Suprapubic skin (tissue), 4 donors: Measurements from ENCODE around the gene BDKRB2. TPM values are rescaled to one million over a fixed set of nuclear protein-coding genes. Genes with fewer than 3 reads are reported as not detected.

Experiments
- DNase-seq, 2 donors: peaks; one replicate each; pipeline ENCODE4 v3.0.0-alpha.2; 2019; ENCODE audit warnings: low spot score in 2 of 2
- H3K27ac ChIP-seq: fragments of 200-600 bp; sonication (generic); one replicate; pipeline ENCODE4 v1.5.1; 2019
- H3K27me3 ChIP-seq: fragments of 200-600 bp; sonication (generic); one replicate; pipeline ENCODE4 v1.5.1; 2019
- H3K36me3 ChIP-seq: fragments of 200-600 bp; sonication (generic); one replicate; pipeline ENCODE4 v1.5.1; 2019
- H3K4me1 ChIP-seq: fragments of 200-600 bp; sonication (generic); one replicate; pipeline ENCODE4 v1.5.1; 2019
- H3K4me3 ChIP-seq: fragments of 200-600 bp; sonication (generic); one replicate; pipeline ENCODE4 v1.5.1; 2019; ENCODE audit warnings: mild to moderate bottlenecking
- H3K9me3 ChIP-seq: fragments of 200-600 bp; sonication (generic); one replicate; pipeline ENCODE4 v1.5.1; 2019
- EP300 ChIP-seq: sonication (generic); formaldehyde crosslinking; IDR thresholded peaks from one replicate; pipeline ENCODE4 v1.6.1; 2017; ENCODE audit warnings: antibody characterized with exemption
- POLR2A ChIP-seq, 2 donors: fragments of 450-650 bp; IDR thresholded peaks; one replicate each; pipeline ENCODE4 v1.6.1; 2017; ENCODE audit warnings: antibody characterized with exemption in 2 of 2, mild to moderate bottlenecking in 2 of 2, moderate library complexity in 2 of 2
- POLR2AphosphoS5 ChIP-seq, 3 donors: sonication (generic); formaldehyde crosslinking; IDR thresholded peaks; one replicate each; pipeline ENCODE4 v1.6.1; 2017; ENCODE audit warnings: antibody characterized with exemption in 3 of 3
- WGBS: methylation state at CpG from one replicate; pipeline ENCODE4 v1.1.5; 2018; 5-methylcytosine and 5-hydroxymethylcytosine counted together
- total RNA-seq, 4 donors: library from RNA; depleted of rRNA; stranded (reverse); fragments of >200 nt; gene quantifications; one replicate each; pipeline ENCODE4 v1.1.0, GENCODE V29; 2016
- TF ChIP-seq, protein P1 (sequence below), 2 donors: fragments of 200-600 bp in 1 of 2; fragments of 450-650 bp in 1 of 2; sonication (generic) in 1 of 2; IDR thresholded peaks; one replicate each; pipeline ENCODE4 v1.5.1; 2016 to 2019; ENCODE audit warnings: antibody characterized with exemption in 2 of 2, mild to moderate bottlenecking in 1 of 2, moderate library complexity in 1 of 2

The BDKRB2 gene
- total RNA-seq, 4 donors from 2014 or later = 9.7 to 17.9 (median 14.3) TPM

DNA sequence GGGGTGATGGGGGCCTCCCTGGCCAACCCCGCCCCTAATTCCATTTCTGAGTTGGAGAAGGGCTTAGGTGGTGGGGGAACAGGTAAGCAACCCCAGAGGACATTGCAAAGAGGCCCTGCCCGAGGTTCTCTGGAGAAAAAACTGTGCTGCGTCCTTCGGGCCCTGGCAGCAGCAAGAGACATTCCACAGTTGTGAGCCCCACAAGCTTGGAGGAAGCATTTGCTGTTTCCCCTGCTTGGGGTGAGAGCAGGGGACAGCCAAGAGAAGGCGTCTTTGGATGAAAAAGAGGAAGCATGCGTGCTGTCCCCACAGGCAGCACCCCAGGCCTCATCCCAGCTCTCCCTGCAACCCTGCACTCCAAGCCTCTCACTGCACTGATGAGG is 1.3 kb downstream of the BDKRB2 start:
- Histone ChIP-seq H3K4me3 (peak overlapping the region; percentile 54), H3K27ac (peak overlapping the region; percentile 77), H3K36me3 (no peaks in the 10 kb centered on the region), H3K4me1 (peaks cover 35% of the 10 kb centered on the region), H3K27me3 (no peaks in the 10 kb centered on the region), H3K9me3 (no peaks in the 10 kb centered on the region)
- 11% methylated on average over 3 of the region's 6 CpGs for WGBS
- TF ChIP-seq EP300 (no peak), POLR2A (IDR thresholded peaks at IDR 0.05) (no peak), POLR2AphosphoS5 (IDR thresholded peaks at IDR 0.05) (no peak)
- TF ChIP-seq, protein P1, sequence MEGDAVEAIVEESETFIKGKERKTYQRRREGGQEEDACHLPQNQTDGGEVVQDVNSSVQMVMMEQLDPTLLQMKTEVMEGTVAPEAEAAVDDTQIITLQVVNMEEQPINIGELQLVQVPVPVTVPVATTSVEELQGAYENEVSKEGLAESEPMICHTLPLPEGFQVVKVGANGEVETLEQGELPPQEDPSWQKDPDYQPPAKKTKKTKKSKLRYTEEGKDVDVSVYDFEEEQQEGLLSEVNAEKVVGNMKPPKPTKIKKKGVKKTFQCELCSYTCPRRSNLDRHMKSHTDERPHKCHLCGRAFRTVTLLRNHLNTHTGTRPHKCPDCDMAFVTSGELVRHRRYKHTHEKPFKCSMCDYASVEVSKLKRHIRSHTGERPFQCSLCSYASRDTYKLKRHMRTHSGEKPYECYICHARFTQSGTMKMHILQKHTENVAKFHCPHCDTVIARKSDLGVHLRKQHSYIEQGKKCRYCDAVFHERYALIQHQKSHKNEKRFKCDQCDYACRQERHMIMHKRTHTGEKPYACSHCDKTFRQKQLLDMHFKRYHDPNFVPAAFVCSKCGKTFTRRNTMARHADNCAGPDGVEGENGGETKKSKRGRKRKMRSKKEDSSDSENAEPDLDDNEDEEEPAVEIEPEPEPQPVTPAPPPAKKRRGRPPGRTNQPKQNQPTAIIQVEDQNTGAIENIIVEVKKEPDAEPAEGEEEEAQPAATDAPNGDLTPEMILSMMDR (IDR thresholded peaks at IDR 0.05) = no peak
- DNase-seq = no peak

DNA sequence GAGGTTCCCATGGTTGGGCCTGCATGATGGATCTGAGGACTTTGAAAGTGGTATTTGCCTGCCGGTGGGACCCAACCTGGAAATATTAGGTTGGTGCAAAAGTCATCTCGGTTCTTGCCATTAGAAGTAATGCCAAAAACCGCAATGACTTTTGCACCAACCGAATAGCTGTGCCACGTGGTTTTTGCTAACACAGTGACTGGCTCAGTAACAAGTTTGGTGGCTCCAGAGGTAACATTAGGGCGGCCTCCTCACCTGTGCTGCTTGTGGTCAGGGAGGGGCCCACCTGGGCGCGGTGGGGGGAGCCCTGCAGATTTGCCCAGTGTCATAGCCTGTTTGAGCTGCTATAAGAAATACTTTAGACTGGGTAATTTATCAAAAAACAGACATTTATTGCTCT is 1.8 kb downstream of the BDKRB2 start:
- Histone ChIP-seq H3K27me3 (no peaks in the 10 kb centered on the region), H3K4me1 (peaks cover 35% of the 10 kb centered on the region), H3K4me3 (peak overlapping the region; percentile 54), H3K36me3 (no peaks in the 10 kb centered on the region), H3K9me3 (no peaks in the 10 kb centered on the region), H3K27ac (no peak overlapping the region)
- 39% methylated on average over 8 of the region's 8 CpGs for WGBS
- TF ChIP-seq EP300 (no peak), POLR2A (IDR thresholded peaks at IDR 0.05) (no peak), POLR2AphosphoS5 (IDR thresholded peaks at IDR 0.05) (no peak)
- TF ChIP-seq, protein P1 (IDR thresholded peaks at IDR 0.05) = no peak
- DNase-seq = no peak

DNA sequence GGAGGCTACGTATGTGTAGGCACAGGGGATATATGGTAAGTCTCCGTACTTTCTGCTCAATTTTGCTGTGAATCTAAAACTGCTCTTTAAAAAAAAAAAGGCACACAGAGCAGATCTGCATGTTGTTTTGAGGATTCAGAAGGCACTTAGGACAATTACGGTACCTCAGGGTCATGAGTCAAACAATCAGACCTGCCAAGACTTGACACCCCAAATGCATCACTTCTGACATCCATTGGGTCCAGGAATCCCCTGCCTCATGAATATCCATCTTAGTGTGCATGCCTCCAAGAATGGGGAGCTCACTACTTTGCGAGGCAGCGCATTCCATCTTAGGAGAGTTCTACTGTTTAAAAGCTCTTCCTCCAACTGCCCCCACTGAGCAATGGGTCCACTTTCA is 3.0 kb downstream of the BDKRB2 start:
- Histone ChIP-seq H3K27ac (no peak overlapping the region), H3K4me3 (no peak overlapping the region), H3K9me3 (no peaks in the 10 kb centered on the region), H3K4me1 (peaks cover 35% of the 10 kb centered on the region), H3K27me3 (no peaks in the 10 kb centered on the region), H3K36me3 (no peaks in the 10 kb centered on the region)
- TF ChIP-seq, protein P1 (IDR thresholded peaks at IDR 0.05) = no peak
- TF ChIP-seq POLR2A (IDR thresholded peaks at IDR 0.05) = no peak
- TF ChIP-seq POLR2AphosphoS5 (IDR thresholded peaks at IDR 0.05) = no peak
- no peak for TF ChIP-seq EP300
- WGBS = 80% methylated on average over 5 of the region's 5 CpGs
- no peak for DNase-seq

DNA sequence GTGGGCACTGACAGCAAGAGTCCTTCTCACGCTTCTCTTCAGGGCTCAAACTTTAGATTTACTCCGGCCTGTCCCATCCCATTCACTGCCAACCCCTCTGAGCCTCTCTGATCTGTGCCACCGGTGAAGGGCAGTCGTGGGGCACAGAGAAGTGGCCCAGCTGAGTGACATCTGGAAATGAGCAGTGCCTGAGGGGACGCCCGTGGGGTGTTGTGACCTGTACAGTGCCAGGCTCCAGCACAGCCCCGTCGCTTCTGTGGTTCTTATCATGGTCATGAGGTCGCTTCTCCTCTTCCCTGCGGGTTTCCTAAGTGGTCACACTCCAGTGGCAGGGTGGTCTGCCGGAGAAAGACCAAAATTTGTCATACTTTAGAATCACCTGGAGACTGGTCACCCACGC is 4.1 kb downstream of the BDKRB2 start:
- Histone ChIP-seq H3K9me3 (no peaks in the 10 kb centered on the region), H3K27ac (no peak overlapping the region), H3K4me3 (no peak overlapping the region), H3K4me1 (peaks cover 35% of the 10 kb centered on the region), H3K27me3 (no peaks in the 10 kb centered on the region), H3K36me3 (no peaks in the 10 kb centered on the region)
- DNase-seq = no peak
- TF ChIP-seq EP300 (no peak), POLR2A (IDR thresholded peaks at IDR 0.05) (no peak), POLR2AphosphoS5 (IDR thresholded peaks at IDR 0.05) (no peak)
- TF ChIP-seq, protein P1 (IDR thresholded peaks at IDR 0.05) = no peak
- WGBS = 94% methylated on average over 8 of the region's 12 CpGs

DNA sequence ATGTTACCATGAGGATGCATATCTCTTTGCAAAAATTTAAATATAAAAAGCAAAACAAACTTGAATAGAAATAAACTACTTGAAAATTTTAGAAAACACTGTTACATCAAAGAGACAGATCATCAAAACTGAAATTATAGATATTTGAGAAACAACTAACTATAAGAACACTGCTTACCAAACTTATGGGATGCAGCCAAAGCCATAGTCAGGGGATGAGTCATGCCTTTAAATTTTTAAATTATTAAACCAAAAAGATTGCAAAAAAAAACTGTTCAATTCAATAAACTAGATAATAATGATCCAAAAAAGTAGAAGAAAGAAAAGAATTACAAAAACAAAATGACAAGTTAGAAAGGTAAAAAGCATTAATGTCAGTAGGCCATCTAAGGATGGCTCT is 7.5 kb downstream of the BDKRB2 start:
- no peaks in the 10 kb centered on the region for H3K36me3 ChIP-seq
- H3K4me1 ChIP-seq = peaks cover 10% of the 10 kb centered on the region
- TF ChIP-seq POLR2A (IDR thresholded peaks at IDR 0.05) = no peak
- TF ChIP-seq EP300 = no peak
- no peak for TF ChIP-seq POLR2AphosphoS5 (IDR thresholded peaks at IDR 0.05)
- TF ChIP-seq, protein P1 (IDR thresholded peaks at IDR 0.05) = no peak
- H3K4me3 ChIP-seq = no peak overlapping the region
- no peaks in the 10 kb centered on the region for H3K27me3 ChIP-seq
- no peak for DNase-seq
- H3K27ac ChIP-seq = no peak overlapping the region
- no peaks in the 10 kb centered on the region for H3K9me3 ChIP-seq
